HG03442 (cell line): ENCODE measurements around the gene CDKL1.

Experiments
- ATAC-seq: cut with Tn5 transposase; IDR thresholded peaks from one replicate; pipeline ENCODE4 v1.9.1; 2021; ENCODE audit warnings: mild to moderate bottlenecking, moderate library complexity; ENCODE audit not compliant: unreplicated experiment

The CDKL1 gene

DNA sequence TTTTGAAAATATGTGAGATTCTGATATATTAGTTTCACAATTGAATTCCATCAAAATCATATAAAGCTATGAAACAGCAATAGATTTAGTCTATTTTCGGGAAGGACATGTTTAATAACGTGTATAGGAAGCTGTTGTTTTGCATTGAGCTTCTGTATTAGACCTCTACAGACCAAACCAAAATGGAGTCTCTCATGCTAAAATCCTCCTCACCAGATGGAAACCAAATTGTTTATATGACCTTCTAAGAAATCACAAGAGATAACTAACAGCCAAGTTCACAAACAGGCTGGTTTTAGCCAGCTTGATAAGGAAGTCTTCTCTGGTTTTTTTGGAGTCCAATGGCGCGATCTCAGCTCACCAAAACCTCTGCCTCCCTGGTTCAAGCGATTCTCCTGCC is 108.5 kb downstream of the CDKL1 start:
- no peak for ATAC-seq

DNA sequence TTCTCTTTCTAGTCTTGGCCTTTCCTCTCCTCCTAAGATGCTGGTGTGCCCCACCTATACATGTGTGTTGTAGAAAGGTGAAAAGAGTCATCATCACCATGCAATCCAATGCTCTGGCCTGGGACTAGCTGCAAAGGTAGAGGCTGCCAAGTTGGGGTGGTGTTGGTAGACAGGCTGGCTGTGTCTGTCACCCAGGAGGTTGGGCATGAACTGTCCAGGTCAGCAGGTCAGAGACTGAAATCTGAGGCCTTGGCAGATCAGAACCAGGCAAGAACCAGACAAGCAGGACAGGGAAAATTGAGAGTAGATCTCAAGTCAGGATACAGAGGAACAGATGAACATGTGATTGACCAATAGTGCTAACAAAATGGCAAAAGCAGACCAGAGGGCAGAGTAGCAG is 110.8 kb downstream of the CDKL1 start:
- no peak for ATAC-seq
